Measurements from ENCODE around the gene HSPB2.

DNA sequence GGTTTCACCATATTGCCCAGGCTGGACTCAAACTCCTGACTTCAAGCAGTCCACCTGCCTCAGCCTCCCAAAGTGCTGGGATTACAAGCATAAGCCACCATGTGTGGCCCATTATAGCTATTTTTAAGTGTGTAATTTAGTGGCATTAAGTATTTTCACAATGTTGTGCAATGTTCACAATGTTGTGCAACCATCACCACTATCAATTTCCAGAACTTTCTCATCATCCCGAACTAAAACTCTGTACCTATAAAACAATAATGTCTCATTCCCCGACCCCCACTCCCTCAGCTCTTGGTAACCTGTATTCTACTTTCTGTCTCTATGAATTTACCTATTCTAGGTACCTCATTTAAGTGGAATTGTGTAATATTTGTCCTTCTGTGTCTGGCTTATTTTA, 25.7 kb upstream of the HSPB2 start:
- TF ChIP-seq, protein P1, sequence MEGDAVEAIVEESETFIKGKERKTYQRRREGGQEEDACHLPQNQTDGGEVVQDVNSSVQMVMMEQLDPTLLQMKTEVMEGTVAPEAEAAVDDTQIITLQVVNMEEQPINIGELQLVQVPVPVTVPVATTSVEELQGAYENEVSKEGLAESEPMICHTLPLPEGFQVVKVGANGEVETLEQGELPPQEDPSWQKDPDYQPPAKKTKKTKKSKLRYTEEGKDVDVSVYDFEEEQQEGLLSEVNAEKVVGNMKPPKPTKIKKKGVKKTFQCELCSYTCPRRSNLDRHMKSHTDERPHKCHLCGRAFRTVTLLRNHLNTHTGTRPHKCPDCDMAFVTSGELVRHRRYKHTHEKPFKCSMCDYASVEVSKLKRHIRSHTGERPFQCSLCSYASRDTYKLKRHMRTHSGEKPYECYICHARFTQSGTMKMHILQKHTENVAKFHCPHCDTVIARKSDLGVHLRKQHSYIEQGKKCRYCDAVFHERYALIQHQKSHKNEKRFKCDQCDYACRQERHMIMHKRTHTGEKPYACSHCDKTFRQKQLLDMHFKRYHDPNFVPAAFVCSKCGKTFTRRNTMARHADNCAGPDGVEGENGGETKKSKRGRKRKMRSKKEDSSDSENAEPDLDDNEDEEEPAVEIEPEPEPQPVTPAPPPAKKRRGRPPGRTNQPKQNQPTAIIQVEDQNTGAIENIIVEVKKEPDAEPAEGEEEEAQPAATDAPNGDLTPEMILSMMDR (conservative IDR thresholded peaks at IDR 0.05) = no peak
- no peak for TF ChIP-seq EZH2 (IDR thresholded peaks at IDR 0.05; ENCODE audit: low read depth)

Data from PC-9 (cell line).